Measurements from ENCODE around the gene PRR4.

DNA sequence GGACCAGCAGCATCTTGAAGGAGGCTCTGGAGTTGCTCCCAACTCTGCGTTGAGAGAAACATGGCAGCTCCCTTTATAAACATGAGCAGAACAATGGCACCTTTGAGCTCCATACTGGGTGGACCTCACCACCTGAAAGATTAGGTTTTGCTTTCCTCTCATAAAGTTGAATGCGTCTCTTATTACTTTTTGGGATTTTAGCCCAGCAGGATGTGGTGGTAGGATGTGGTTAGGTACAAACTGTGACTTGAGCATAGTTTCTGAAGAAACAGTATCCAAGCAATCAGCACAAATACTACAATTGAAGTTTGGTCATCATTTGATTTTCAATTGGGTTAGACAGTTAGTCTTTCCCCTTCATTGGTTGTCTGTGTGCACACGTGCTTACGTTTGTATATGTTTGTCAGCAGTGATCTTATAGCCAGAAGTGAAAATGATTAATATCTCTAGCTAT, at the start of gene PRR4:
- no peak for TF ChIP-seq EZH2phosphoT487 (IDR thresholded peaks at IDR 0.05; ENCODE audit: low read depth)
- TF ChIP-seq, protein P1, sequence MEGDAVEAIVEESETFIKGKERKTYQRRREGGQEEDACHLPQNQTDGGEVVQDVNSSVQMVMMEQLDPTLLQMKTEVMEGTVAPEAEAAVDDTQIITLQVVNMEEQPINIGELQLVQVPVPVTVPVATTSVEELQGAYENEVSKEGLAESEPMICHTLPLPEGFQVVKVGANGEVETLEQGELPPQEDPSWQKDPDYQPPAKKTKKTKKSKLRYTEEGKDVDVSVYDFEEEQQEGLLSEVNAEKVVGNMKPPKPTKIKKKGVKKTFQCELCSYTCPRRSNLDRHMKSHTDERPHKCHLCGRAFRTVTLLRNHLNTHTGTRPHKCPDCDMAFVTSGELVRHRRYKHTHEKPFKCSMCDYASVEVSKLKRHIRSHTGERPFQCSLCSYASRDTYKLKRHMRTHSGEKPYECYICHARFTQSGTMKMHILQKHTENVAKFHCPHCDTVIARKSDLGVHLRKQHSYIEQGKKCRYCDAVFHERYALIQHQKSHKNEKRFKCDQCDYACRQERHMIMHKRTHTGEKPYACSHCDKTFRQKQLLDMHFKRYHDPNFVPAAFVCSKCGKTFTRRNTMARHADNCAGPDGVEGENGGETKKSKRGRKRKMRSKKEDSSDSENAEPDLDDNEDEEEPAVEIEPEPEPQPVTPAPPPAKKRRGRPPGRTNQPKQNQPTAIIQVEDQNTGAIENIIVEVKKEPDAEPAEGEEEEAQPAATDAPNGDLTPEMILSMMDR (IDR thresholded peaks at IDR 0.05; ENCODE audit: low read depth, low read length) = no peak
